ENCODE results near the gene KRTAP10-4.

KRTAP10-4 gene

DNA sequence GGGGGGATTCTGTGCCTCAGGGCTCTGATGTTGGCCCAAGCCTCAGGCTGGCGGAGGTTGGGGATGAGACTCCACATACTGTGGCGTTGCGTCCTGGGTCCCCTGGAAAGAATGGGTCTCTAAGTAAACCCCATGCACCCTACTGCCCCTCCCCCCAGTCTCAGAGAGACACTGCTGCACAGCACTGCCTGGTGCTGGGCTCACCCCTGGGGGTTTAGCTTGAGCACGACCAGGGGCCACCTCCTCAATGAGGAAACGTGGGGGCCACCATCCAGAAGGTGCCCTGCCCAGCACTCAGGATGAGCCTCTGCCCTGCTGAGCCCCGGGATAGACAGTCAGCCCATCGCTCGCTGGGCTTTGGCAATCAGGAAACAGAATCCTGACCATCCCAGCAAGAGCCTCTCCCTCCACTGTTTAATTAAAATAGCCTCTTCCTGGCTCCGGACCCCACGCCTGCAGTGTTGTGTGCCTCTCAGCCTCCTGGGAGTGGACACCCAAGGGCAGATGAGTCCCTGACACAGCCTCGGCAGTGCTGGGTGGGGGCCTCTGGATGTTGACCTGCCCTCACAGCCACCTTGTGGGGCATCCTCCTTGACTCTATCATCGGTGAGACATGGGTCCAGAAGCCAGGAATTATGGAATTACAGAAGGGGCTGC lies 3.5 kb upstream of the KRTAP10-4 start:
- TF ChIP-seq, protein P1, sequence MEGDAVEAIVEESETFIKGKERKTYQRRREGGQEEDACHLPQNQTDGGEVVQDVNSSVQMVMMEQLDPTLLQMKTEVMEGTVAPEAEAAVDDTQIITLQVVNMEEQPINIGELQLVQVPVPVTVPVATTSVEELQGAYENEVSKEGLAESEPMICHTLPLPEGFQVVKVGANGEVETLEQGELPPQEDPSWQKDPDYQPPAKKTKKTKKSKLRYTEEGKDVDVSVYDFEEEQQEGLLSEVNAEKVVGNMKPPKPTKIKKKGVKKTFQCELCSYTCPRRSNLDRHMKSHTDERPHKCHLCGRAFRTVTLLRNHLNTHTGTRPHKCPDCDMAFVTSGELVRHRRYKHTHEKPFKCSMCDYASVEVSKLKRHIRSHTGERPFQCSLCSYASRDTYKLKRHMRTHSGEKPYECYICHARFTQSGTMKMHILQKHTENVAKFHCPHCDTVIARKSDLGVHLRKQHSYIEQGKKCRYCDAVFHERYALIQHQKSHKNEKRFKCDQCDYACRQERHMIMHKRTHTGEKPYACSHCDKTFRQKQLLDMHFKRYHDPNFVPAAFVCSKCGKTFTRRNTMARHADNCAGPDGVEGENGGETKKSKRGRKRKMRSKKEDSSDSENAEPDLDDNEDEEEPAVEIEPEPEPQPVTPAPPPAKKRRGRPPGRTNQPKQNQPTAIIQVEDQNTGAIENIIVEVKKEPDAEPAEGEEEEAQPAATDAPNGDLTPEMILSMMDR (IDR thresholded peaks at IDR 0.05; ENCODE audit: borderline replicate concordance, control extremely low read depth, extremely low read depth, insufficient read depth, missing control alignments), result no peak
- no peak for DNase-seq (ENCODE audit: low spot score)
- in situ Hi-C loops (cut with MboI; ENCODE audit: low sequenced_read_pairs, unreplicated experiment), result no loop called here

DNA sequence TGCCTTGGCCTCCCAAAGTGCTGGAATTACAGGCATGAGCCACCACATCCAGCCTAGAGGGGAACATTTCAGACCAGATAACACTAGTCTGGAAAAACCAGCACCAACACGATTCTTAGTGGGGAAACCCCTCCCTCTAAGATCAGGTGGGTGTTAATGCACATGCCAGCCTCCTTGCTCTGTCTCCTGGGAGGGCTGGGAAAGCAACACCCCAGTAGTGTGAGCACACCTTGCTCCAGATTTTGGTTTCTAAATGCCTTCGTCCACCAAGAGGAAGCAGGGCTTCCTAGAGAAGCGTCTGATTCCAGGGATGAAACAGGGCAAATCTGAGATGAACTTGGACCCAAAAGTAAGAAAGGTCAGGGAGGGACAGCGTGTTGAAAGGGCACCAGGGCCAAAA lies 2.2 kb upstream of the KRTAP10-4 start:
- TF ChIP-seq, protein P1 (IDR thresholded peaks at IDR 0.05; ENCODE audit: borderline replicate concordance, control extremely low read depth, extremely low read depth, insufficient read depth, missing control alignments), result no peak
- in situ Hi-C loops (cut with MboI; ENCODE audit: low sequenced_read_pairs, unreplicated experiment), result no loop called here
- DNase-seq (ENCODE audit: low spot score), result no peak

GRCh38 chr21:44571844-44572782 lies 1.4 kb upstream of the KRTAP10-4 start:
- in situ Hi-C loops (cut with MboI; ENCODE audit: low sequenced_read_pairs, unreplicated experiment), result no loop called here
- TF ChIP-seq, protein P1 (IDR thresholded peaks at IDR 0.05; ENCODE audit: borderline replicate concordance, control extremely low read depth, extremely low read depth, insufficient read depth, missing control alignments), result no peak
- DNase-seq (ENCODE audit: low spot score), result no peak

DNA sequence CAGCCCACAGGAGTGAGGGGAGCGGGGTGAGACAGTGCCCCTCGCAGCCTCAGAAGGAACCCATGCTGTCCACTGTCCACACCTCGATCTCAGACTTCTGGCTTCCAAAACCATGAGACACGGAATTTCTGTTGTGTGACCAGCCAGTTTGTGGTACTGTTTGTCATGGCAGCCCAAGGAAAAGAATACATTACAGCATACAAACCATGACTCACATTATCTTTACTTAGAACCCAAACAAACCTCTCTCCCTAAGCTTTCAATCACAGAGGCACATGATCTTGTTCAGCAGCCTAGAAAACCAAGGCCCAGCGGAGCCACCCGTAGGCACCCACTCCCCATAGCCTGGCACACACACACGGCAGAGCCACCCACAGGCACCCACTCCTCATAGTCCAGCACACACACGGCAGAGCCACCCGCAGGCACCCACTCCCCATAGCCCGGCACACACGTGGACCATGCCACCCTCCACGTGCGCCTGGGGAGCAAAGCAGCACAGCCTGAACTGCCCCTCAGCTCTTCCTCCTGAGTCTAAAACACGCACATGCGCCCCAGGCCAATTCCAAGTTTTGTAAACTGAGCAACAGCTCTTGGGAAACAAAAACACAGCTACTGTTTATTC lies 458 bp upstream of the KRTAP10-4 start:
- TF ChIP-seq, protein P1 (IDR thresholded peaks at IDR 0.05; ENCODE audit: borderline replicate concordance, control extremely low read depth, extremely low read depth, insufficient read depth, missing control alignments), result no peak
- DNase-seq (ENCODE audit: low spot score), result no peak
- in situ Hi-C loops (cut with MboI; ENCODE audit: low sequenced_read_pairs, unreplicated experiment), result no loop called here

GRCh38 chr21:44574457-44575306 lies 1.2 kb downstream of the KRTAP10-4 start:
- in situ Hi-C loops (cut with MboI; ENCODE audit: low sequenced_read_pairs, unreplicated experiment), result no loop called here
- TF ChIP-seq, protein P1 (IDR thresholded peaks at IDR 0.05; ENCODE audit: borderline replicate concordance, control extremely low read depth, extremely low read depth, insufficient read depth, missing control alignments), result no peak
- no peak for DNase-seq (ENCODE audit: low spot score)
